ENCODE data around the gene MCM3.

MCM3 gene

DNA sequence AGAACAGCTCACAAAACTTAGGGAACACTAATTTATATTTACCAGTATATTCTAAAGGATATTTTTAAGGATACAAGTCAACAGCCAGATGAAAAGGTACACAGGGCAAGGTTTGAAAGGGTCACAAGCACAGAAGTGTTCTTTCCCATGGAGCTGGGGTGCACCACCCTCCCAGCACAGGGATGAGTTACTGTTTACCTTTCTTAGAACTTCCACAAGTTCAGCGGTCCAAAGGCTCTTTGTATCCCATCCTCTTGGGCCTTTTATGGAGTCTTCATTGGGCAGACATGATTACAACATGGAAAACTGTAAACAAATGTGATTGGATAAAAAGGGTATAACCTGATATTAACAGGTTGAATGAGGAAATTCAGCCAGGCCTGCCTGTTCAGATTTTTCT, 39.1 kb downstream of the MCM3 start:
- DNase-seq, result no peak

DNA sequence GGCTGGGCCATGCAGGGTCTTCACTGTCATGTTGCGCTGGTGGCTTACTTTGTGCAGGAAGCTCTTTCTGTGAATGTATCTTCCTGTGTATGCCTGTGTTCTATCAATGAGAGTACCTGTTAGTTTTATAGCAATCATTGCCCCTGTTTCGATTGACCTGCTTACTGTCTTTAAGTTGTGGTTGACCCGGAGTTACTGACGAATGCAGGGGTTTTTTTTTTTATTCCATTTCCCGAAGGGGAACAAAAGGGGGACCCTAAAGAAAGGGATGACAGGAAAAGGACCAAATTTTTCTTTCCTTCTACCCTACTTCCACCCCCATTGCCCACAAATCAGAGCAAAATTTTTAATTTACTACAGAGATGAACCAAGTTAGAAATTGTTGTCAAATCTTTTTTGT, 40.1 kb downstream of the MCM3 start, which contains the start of gene IL17F:
Gene IL17F (minus strand): TSS at position 101 of the 400 bp plus-strand sequence. CDS start 71 bp downstream, at position 30.
- no peak for DNase-seq

DNA sequence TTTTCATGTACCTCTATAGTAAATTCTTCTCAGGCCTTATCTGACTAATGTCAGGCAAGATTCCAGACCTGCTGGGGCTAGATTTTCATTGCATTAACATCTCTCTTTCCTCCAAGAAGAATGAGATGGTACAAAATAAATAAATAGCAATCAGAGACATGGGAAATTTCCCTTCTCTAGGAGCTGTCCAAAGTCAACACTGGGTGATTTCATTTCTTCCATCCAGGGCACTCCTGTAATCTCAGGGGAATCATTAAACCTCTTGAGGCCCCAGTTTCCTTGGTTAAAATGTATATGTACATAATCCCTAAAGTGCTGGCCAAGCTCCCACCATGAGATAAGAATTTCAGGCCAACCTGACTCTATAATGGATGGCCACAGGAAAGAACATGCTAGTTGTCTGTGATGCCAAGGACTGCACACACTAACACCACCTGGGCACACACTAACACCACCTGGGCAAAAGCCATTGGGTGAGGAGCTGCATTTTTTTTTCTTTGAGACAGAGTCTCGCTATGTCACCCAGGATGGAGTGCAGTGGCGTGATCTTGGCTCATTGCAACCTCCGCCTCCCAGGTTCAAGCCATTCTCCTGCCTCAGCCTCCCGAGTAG, 41.2 kb downstream of the MCM3 start:
- peak in 1 of 2 experiments; percentile 10 for DNase-seq

DNA sequence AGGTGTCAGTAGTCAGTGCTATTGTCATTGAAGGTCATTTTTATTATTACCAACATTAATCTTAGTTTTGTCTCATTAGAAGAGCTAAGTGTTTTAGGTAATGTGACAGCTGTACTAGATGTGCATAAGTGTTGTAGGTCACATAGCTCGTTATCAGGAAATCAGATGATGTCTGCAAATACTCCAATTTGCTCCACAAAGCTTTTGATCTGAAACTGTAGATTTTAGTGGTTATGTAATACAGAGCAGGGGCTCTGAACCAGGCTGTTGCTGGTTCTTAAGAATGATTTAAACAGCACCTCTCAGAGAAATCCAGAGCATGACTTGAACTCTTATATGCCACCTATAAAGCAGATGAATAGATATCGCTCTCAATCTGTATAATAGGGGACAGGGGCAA, 42.7 kb downstream of the MCM3 start:
- no peak for DNase-seq

DNA sequence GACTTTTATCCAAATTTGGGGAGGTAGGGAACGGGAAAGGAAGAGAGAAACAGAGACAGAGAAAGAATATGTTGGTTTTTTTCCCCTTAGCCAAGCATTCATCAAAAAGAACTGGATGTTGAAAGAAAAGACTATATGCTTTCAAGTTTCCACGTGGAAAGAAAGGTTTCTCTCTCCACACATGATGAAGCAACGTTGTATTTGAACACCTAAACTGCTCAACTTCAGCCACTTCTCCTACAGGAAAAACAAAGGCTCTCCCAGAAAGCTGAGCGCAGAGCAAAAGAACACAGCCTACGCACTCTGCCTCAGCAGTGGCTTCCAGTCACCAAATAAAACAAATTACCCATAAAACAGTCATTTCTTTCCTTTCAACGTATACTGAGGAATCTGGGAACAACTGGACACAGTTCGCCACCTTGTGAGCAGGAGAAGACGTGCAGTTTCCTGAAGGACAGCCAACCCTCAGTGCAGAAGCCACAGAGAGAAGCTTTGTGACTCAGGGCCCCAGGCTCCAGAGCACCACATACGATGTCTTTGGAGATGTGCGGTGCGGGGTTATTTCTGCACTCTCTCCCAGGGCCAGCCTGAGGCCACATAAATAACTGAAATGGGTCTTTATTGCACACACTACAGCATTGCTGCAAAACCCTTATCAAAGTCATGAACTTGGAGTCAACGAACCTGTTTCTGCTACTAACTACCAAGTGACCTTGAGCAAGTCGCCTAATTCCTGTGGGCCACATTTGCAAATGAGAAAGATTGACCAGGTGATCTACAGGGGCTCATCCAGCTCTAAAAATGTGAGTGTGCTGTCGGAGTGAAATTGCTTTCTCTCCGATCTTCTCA, 50.3 kb downstream of the MCM3 start:
- DNase-seq, result peak; percentile 24 to 54

DNA sequence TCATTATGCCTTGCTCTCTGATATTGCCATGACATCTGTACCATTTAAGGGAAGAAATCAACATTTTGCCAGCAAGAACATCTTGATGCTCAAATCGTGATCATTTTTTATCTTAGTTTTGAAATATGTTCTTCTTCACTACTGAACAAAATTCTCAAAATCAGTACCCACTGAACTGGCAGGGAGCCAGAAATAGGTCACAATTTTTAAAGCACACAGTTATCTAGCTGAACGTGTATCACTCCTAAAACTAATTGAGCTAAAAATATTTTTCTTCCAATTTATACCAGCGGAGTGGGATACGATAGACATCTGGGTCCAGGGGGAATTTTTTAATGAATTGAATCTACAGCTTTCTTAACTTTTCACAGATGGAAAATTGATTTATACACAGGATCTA, 51.5 kb downstream of the MCM3 start:
- DNase-seq, result no peak

DNA sequence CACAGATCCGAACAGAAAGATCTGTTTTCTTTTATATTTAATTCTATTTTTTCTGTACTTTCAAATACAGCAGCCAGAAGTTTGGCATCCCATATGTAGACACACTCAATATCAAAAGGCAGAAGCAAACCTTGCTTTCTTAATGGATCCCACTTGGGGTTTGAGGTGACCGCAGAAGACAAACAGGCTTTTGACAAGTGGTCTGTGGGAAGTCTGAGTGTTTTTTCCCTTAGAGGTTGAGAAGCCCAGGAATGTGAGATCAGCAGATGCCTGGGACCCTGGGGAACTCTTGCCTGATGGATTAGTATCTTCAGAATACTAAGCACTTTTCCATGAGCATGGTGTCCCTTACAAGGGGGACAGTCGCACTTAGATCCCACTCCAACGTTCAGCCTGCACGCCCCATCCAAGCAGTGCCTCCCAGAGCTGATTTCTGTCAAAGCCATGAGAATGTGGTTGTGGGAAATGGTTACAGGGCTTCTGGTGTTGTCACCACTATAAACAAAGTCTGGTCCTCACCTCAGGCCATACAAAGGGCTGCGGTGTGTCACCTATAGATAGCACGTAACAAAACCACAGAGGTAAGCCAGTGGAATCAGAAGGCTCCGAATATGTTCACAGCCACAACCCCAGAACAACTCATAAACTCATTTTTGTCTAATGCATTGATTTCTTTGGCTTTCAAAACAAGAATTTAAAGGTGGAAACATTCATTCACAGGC, 53.0 kb downstream of the MCM3 start:
- DNase-seq, result no peak

DNA sequence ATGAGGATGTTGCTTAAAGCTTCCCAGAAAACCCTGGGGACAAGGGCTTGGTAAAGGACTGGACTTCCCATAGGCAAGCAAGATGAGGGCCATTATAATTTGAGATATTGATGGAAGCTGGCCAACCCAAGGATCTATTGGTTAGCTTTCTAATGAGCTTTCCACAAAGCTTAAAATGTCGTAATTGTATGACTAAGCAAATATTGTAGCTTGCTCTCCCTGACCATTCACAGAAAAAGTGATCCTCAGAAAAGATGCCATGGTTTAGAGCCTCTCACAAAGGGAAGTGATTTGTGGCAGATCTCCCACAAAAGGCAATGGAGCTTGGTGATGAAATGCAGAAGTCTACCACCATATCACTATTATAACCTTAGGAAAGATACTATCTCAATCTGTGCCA, 53.9 kb downstream of the MCM3 start:
- no peak for DNase-seq

DNA sequence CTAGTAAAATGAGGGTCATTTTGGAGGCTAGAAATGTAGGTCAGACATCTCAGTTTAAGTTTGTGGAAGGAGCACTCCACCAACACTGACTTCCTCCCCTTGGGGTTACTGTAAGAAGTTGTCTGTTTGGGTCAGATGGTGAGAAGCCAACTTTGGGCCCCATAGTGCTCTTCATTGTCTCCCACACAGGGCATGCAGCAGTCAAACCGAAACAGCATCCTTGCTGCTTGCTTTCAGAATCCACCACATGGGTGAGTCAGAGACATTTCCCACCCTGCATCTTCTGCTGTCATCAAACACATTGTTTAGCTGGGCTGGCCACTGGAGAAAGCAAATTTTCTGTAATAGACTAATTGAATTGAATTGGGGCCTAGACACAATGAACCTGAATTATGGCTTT, 57.0 kb downstream of the MCM3 start:
- no peak for DNase-seq

DNA sequence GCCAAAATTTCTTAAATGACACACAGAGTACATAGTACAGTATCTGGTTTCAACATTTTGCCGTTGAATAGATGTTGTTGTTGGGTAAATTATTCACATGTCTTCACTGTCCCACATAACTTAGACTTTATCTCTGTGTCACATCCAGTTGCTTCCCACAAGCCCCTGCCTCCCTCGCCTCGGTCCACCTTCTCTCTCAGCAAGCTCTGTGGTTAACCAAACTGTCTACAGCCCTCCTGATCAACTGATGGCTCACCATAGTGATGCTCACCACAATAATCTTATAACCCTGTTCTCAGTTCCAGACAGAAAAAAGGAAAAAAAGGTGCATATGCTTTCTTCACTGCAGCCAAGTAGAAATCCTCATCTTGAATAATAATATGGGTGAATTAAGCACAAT, 63.2 kb downstream of the MCM3 start:
- no peak for DNase-seq

DNA sequence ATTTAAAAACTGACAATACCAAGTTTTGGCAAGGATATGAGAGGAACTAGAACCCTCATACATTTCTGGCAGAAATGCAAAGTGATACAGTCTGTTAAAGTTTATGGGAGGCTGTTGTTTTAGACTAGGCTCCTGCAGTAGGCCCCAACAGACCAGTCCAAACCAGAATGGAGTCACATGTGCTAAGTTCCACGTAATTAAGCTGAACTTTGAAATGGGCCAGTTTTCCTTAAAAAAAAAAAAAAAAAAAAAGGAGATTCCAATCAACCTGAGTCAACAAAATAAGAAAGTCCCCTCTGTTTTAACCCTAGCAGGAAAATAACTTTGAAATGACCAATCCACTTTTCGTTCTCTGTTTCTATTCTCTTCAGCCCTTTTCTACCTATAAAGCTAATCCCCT, 66.8 kb downstream of the MCM3 start:
- DNase-seq, result no peak

DNA sequence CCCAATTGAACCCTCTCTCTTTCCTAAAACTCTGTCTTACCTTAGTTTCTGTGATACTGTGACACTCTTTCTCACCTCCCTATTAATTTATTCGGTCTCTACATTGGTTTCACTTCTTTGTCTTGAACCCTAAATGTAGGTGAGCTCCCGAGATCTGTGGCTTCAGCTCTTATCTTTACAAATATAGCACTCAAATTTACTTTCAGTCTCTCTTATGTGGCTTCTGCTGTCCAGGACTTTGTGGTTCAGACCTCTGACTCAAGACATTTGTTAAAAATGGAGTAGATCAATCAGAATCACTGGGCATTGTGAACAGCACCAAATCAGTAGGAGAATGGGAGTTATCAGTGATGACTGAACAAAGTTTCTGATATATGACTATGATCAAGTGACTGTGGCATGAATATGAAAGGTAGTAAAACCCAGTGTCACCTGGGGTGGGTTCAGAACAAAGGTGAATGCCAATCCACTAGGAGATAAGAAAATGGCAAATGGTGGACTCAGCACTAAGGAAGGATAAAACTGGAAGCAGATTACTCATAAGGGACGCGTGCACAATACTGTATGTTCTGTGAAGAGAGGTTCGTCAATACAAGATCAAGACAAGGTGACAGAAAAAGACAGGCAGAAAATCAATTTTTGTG, 67.5 kb downstream of the MCM3 start:
- no peak for DNase-seq

DNA sequence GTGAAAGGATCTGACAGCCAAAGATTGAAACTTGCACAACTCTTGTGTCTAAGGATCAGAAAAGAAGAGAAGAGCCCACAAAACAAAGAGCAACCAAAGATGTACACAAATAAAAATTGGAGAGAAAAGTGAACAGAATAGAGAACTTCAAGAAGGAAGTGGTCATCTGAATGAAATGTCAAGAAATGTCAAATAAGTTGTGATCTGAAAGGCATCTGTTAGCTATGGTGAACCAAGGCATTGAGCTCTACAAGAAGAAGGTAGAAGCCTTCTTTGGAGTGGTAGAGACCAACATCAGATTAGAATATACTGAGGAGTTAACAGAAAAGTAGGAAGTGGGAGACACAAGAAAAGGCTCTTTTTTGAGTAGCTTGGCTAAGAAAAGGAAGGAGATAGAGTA, 68.8 kb downstream of the MCM3 start:
- DNase-seq, result no peak
